Measurements from ENCODE around the gene SOX6.

DNA sequence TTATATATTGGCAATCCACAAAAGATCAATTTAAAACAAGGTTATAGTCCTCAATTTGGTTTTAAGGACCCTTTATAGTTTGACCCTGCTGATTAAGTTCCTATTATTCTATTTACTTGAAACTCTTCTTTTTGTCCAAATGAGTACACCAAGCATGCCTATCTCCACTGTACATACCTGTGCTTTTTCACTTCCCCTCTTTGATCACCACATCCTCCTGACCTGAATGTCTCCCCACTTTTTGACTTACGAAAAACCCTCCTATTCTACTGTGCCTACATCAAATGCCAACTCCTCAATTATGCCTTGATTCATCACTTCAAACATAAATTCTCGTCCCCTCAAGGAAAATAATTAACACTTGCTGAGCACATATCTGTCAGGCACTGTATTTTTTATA lies 113.5 kb downstream of the SOX6 start:
- no peak for TF ChIP-seq POLR2AphosphoS5 (IDR thresholded peaks at IDR 0.05; ENCODE audit: low read depth, low read length)
- no peak for TF ChIP-seq TAF1 (IDR thresholded peaks at IDR 0.05; ENCODE audit: borderline replicate concordance, insufficient read depth, low read length)
- no peak for TF ChIP-seq REST (IDR thresholded peaks at IDR 0.05; ENCODE audit: insufficient read depth in 1 of 2, low read depth in 2 of 2, low read length in 2 of 2)
- no peak for TF ChIP-seq SIN3A (IDR thresholded peaks at IDR 0.05; ENCODE audit: borderline replicate concordance, insufficient read depth, low read length)
